ENCODE results near the gene SLC24A3.

- no peak for TF ChIP-seq CTCF (conservative IDR thresholded peaks at IDR 0.05)
- no peak for TF ChIP-seq EZH2 (IDR thresholded peaks at IDR 0.05; ENCODE audit: low read depth)
Observed at GRCh38 chr20:19328676-19329075, 116.2 kb downstream of the SLC24A3 start.

Measured in PC-9 (cell line).